ENCODE results near the gene SAMD7.

DNA sequence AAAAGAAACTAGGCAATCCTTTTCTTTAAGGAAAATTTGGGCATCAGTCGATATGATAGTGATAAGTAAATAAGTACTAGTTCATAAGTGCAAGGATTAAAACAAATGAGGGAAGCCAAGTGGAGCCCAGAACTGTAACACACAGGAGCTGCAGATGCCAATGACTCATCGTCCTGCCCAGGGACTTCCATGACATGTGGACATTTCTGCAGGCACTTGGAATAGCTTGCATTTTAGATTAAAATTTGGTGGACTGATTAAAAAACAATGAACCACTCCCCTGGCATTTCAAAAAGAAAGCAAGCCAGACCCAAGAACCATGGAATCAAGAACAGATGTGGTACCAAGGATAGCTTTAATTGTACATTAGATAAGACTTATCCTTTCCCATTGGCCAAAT is 2.9 kb downstream of the SAMD7 start:
- TF ChIP-seq EP300 (IDR thresholded peaks at IDR 0.05; ENCODE audit: borderline replicate concordance) (no peak), CEBPB (IDR thresholded peaks at IDR 0.05) (no peak), RAD21 (IDR thresholded peaks at IDR 0.05; ENCODE audit: low read depth) (no peak), EGR1 (IDR thresholded peaks at IDR 0.05) (no peak), NFIC (IDR thresholded peaks at IDR 0.05) (no peak), YY1 (IDR thresholded peaks at IDR 0.05; ENCODE audit: low read depth) (no peak)
- TF ChIP-seq, protein P1, sequence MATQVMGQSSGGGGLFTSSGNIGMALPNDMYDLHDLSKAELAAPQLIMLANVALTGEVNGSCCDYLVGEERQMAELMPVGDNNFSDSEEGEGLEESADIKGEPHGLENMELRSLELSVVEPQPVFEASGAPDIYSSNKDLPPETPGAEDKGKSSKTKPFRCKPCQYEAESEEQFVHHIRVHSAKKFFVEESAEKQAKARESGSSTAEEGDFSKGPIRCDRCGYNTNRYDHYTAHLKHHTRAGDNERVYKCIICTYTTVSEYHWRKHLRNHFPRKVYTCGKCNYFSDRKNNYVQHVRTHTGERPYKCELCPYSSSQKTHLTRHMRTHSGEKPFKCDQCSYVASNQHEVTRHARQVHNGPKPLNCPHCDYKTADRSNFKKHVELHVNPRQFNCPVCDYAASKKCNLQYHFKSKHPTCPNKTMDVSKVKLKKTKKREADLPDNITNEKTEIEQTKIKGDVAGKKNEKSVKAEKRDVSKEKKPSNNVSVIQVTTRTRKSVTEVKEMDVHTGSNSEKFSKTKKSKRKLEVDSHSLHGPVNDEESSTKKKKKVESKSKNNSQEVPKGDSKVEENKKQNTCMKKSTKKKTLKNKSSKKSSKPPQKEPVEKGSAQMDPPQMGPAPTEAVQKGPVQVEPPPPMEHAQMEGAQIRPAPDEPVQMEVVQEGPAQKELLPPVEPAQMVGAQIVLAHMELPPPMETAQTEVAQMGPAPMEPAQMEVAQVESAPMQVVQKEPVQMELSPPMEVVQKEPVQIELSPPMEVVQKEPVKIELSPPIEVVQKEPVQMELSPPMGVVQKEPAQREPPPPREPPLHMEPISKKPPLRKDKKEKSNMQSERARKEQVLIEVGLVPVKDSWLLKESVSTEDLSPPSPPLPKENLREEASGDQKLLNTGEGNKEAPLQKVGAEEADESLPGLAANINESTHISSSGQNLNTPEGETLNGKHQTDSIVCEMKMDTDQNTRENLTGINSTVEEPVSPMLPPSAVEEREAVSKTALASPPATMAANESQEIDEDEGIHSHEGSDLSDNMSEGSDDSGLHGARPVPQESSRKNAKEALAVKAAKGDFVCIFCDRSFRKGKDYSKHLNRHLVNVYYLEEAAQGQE (IDR thresholded peaks at IDR 0.05; ENCODE audit: low read depth), result no peak
- TF ChIP-seq, protein P2, sequence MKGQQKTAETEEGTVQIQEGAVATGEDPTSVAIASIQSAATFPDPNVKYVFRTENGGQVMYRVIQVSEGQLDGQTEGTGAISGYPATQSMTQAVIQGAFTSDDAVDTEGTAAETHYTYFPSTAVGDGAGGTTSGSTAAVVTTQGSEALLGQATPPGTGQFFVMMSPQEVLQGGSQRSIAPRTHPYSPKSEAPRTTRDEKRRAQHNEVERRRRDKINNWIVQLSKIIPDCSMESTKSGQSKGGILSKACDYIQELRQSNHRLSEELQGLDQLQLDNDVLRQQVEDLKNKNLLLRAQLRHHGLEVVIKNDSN (IDR thresholded peaks at IDR 0.05), result no peak
